Endothelial cell of coronary artery (primary cell): ENCODE measurements around the gene TYSND1. TPM values are rescaled to one million over a fixed set of nuclear protein-coding genes. Genes with fewer than 3 reads are reported as not detected.

Experiments used
- total RNA-seq: library from RNA; depleted of rRNA; stranded (reverse); fragments of >200 nt; gene quantifications from 2 replicates; pipeline ENCODE4 v1.2.3, GENCODE V29; 2014

TYSND1 gene
- 4.8 and 6.2 TPM in 2 replicates for total RNA-seq

GRCh38 chr10:70146489-70147258 lies at the start of gene TYSND1:
Gene TYSND1 (minus strand): TSS chr10:70146700. CDS start chr10:70146586, 114 bp downstream.

DNA sequence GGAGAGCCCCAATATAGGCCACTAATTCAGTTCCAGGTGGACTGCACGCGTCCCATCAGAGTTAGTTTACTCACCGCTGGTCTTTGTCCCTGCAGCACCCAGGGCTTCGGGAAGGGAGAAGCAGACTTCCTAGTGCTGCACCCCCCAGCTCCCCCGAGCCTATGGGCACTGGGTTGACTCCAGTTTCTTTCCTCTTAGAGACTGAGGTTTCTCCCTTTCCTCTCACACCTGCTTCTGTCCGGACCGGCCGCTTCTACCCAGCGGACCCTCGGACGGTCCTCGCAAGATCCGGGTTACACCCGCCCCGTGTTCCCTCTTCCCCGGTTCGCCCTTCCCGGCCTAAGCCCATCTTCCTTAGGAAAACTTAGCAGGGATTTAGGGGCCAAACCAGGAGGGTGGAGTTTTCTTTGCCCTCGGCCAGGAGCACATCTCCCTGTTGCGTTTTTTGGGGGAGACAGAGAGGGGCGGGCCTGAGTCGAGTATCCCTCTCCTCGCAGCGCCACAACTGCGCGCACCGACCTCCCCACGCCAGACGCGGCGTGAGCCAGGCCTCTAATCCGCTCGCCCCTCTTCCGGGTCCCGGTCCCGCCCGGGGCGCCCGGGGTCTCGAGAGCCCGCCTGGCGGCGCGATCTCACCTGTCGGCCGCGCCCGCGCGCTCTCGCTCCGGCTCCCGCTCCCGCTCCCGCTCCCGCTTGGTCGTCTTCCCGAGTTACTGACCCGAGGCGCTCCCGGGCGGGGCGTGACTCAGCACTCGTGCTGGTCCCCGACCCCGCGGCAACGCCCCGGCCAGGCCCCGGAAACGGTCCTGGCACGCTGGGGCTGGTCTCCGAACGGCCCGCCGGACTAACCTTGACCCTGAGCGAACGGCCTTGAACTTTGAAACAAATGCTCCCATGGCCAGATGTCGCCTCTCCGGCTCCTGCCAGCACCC lies 14.1 kb downstream of the TYSND1 start, which contains the start of gene AIFM2:
AIFM2 (minus strand) TSS at position 728 of the 932 bp plus-strand sequence. CDS start 8,741 bp downstream, outside the sequence.

Other genes with a start within 250 kb of the TYSND1 start
- 0.36 and 1.5 TPM in 2 replicates for gene MACROH2A2, start 93.9 kb downstream of the TYSND1 start, total RNA-seq
- gene AIFM2, start 13.9 kb downstream of the TYSND1 start, total RNA-seq: 3.6 and 4.9 TPM in 2 replicates
- 134 and 147 TPM in 2 replicates for gene SAR1A, start 23.8 kb upstream of the TYSND1 start, total RNA-seq
- gene PPA1, start 86.7 kb upstream of the TYSND1 start, total RNA-seq: 204 and 245 TPM in 2 replicates
- gene NPFFR1, start 137.3 kb upstream of the TYSND1 start, total RNA-seq: not detected in 2 replicates
- 7.3 and 7.7 TPM in 2 replicates for gene LRRC20, start 235.9 kb upstream of the TYSND1 start, total RNA-seq